Kidney (tissue), 14 donors: ENCODE data around the gene NME7. TPM values are rescaled to one million over a fixed set of nuclear protein-coding genes. Genes with fewer than 3 reads are reported as not detected.

Source experiments
- DNase-seq, 5 donors: peaks; one replicate each; pipeline ENCODE4 v3.0.0-alpha.2; 2013 to 2020
- FAIRE-seq: peaks from 2 replicates; lab custom pipeline; 2012; peaks lifted over from hg19 to GRCh38; lab: Jason Lieb, UNC
- H3K27ac ChIP-seq, 2 donors: one replicate each; pipeline ENCODE4 v1.7.0; 2013; ENCODE audit warnings: low read depth in 2 of 2, low read length in 2 of 2, inconsistent platforms in 1 of 2
- H3K27me3 ChIP-seq: one replicate; pipeline ENCODE4 v1.7.1; 2013; ENCODE audit warnings: low read length, inconsistent platforms; ENCODE audit not compliant: control insufficient read depth, insufficient read depth
- H3K36me3 ChIP-seq, 3 donors: one replicate each; pipeline versions ENCODE4 v1.7.0 to v1.7.1; 2013; ENCODE audit warnings: low read length in 3 of 3, control low read depth in 1 of 3, inconsistent platforms in 1 of 3; ENCODE audit not compliant: insufficient read depth in 3 of 3, control insufficient read depth in 2 of 3
- H3K4me1 ChIP-seq, 3 donors: one replicate each; pipeline versions ENCODE4 v1.7.0 to v1.7.1; 2013; ENCODE audit warnings: low read length in 3 of 3, inconsistent platforms in 1 of 3, low read depth in 1 of 3; ENCODE audit not compliant: control insufficient read depth in 2 of 3, insufficient read depth in 2 of 3
- H3K4me3 ChIP-seq, 3 donors: one replicate each; pipeline versions ENCODE4 v1.7.0 to v1.8.1; 2013; ENCODE audit warnings: low read length in 3 of 3, control low read depth in 1 of 3, inconsistent platforms in 1 of 3
- H3K9ac ChIP-seq, 3 donors: one replicate each; pipeline versions ENCODE4 v1.7.0 to v1.7.1; 2013; ENCODE audit warnings: low read length in 3 of 3, control low read depth in 1 of 3, inconsistent platforms in 1 of 3
- H3K9me3 ChIP-seq, 3 donors: one replicate each; pipeline versions ENCODE4 v1.7.0 to v1.7.1; 2013; ENCODE audit warnings: low read length in 3 of 3, control low read depth in 1 of 3, inconsistent platforms in 1 of 3; ENCODE audit not compliant: control insufficient read depth in 2 of 3, insufficient read depth in 1 of 3
- CTCF ChIP-seq: IDR thresholded peaks from 3 replicates; pipeline ENCODE4 v1.5.1; 2012; ENCODE audit warnings: mild to moderate bottlenecking, moderate library complexity, borderline replicate concordance; ENCODE audit not compliant: insufficient read depth; ENCODE audit errors: extremely low read depth
- intact Hi-C: fragments of 100-400 bp; cut with DNase I; formaldehyde crosslinking; loops from one replicate; pipeline ENCODE4 v1.11.1; 2022
- polyA plus RNA-seq: library from polyadenylated mRNA; stranded (reverse); fragments of 350-450 nt; fragmentation: Illumina TruSeq; extraction: RNeasy Lipid Tissue Mini Kit (QIAGEN cat#74804); gene quantifications from one replicate; pipeline ENCODE4 v1.2.3, GENCODE V29; 2014; ENCODE audit warnings: low read depth, low replicate concordance; ENCODE audit not compliant: insufficient read depth
- total RNA-seq: library from RNA; stranded (reverse); fragmentation: NEBNext Ultra II Directional; extraction: Animal tissue kit (Norgen Biotek cat#: 25700); gene quantifications from one replicate; pipeline ENCODE4 v1.2.1, GENCODE V29; 2021
- donor health status: control.
- donor health status: control.
- donor health status: control.
- donor health status: control.
- donor health status: control.
- donor health status: DM: yes; HTN: yes; CAD: no.
- donor health status: Normal renal cell carcinoma (clear cell type).

NME7 gene
- total and polyA plus RNA-seq, 2 donors from 2014 or later = 13.7 to 31.9 TPM

GRCh38 chr1:169295846-169296245 lies 71.8 kb downstream of the NME7 start:
- DNase-seq (no peak), FAIRE-seq (no peak)
- Histone ChIP-seq H3K27ac (no peak overlapping the region), H3K4me3 (no peak overlapping the region), H3K9me3 (no peaks in the 10 kb centered on the region), H3K36me3 (no peaks in the 10 kb centered on the region), H3K9ac (no peak overlapping the region), H3K4me1 (no peaks in the 10 kb centered on the region), H3K27me3 (no peaks in the 10 kb centered on the region)
- TF ChIP-seq CTCF = no peak
- intact Hi-C loops = no loop called here

- DNase-seq (no peak), FAIRE-seq (no peak)
- TF ChIP-seq CTCF = no peak
Observed at GRCh38 chr1:169295425-169295824, 72.2 kb downstream of the NME7 start.

GRCh38 chr1:169289016-169289415 lies 78.6 kb downstream of the NME7 start:
- no peaks in the 10 kb centered on the region for H3K27me3 ChIP-seq
- no peak for FAIRE-seq
- no peak overlapping the region for H3K27ac ChIP-seq
- H3K4me3 ChIP-seq = no peak overlapping the region
- H3K4me1 ChIP-seq = no peaks in the 10 kb centered on the region
- no peaks in the 10 kb centered on the region for H3K9me3 ChIP-seq
- H3K36me3 ChIP-seq = no peaks in the 10 kb centered on the region
- no peak for TF ChIP-seq CTCF
- DNase-seq = no peak
- intact Hi-C loops = no loop called here
- H3K9ac ChIP-seq = no peak overlapping the region

More at GRCh38 chr1:169295425-169295824, 72.2 kb downstream of the NME7 start:
- Histone ChIP-seq H3K27me3 (no peaks in the 10 kb centered on the region), H3K9me3 (no peaks in the 10 kb centered on the region), H3K4me3 (no peak overlapping the region), H3K36me3 (no peaks in the 10 kb centered on the region), H3K27ac (no peak overlapping the region), H3K4me1 (no peaks in the 10 kb centered on the region), H3K9ac (no peak overlapping the region)
- intact Hi-C loops = no loop called here

- Histone ChIP-seq H3K4me1 (no peaks in the 10 kb centered on the region), H3K4me3 (no peak overlapping the region), H3K27ac (no peak overlapping the region), H3K9ac (no peak overlapping the region), H3K27me3 (no peaks in the 10 kb centered on the region), H3K9me3 (no peaks in the 10 kb centered on the region), H3K36me3 (no peaks in the 10 kb centered on the region)
- FAIRE-seq = no peak
- intact Hi-C loops = no loop called here
- TF ChIP-seq CTCF = no peak
- DNase-seq = no peak
Observed at GRCh38 chr1:169288011-169288414, 79.6 kb downstream of the NME7 start.
